GM21786 (cell line): Measurements from ENCODE around the gene XYLT1.
"Not testable (repeated sequence)": the region's sequence is repeated elsewhere in the genome, so short reads cannot be mapped to it uniquely, and the experiment has no call there.

Experiments used
- ATAC-seq: cut with Tn5 transposase; IDR thresholded peaks from one replicate; pipeline ENCODE4 v1.9.1; 2021; ENCODE audit not compliant: unreplicated experiment

Gene XYLT1

DNA sequence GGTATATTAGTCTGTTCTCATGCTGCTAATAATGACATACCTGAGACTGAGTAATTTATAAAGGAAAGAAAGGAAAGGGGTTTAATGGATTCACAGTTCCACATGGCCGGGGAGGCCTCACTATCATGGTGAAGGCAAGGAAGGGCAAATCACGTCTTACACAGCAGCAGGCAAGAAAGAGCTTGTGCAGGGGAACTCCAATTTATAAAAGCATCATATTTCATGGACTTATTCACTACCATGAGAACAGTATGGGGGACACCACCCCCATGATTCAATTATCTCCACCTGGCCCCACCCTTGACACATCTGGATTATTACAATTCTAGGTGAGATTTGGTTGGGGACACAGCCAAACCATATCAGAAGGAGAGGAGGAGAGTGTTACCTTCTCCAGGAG, 17.7 kb upstream of the XYLT1 start:
- no peak for ATAC-seq

DNA sequence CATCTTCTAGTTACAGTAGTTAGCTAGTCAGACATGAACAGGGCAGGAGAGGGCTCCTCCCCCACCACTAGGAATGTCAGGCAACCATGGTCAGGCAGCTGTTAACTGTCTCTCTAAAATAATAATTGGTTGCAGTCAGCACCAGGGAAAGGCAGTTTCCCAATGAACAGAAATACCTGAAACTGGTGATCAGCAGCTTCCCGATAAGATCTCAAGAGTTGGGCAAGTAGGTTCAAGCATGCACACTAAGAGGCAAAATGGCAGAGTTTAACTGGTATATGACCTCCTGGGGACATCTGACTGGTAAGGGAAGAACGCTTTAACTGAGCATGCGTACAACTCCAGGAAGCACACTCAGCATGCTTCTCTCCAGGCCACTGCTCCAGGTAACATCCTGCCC, 12.6 kb upstream of the XYLT1 start:
- no peak for ATAC-seq

GRCh38 chr16:17482341-17482740, 11.6 kb upstream of the XYLT1 start:
- not testable (repeated sequence) for ATAC-seq

DNA sequence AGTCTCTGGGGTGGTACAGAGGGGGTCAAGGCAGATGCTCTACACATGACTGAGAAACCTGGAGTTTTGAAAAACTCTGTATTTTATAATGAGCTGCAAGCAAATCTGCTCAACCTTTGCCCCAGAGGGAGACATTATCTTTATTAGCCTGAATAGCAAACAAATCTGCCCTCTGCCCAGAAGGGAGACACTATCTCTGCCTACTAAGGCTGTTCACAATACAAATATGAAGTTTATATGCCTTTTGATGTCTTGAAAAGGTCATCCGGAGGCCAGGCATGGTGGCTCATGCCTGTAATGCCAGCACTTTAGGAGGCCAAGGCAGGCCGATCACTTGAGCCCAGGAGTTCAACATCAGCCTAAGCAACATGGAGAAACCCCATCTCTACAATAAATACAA, 11.0 kb upstream of the XYLT1 start:
- ATAC-seq, result no peak

- not testable (repeated sequence) for ATAC-seq
These were observed 6.4 kb upstream of the XYLT1 start for GRCh38 chr16:17477260-17477545.

DNA sequence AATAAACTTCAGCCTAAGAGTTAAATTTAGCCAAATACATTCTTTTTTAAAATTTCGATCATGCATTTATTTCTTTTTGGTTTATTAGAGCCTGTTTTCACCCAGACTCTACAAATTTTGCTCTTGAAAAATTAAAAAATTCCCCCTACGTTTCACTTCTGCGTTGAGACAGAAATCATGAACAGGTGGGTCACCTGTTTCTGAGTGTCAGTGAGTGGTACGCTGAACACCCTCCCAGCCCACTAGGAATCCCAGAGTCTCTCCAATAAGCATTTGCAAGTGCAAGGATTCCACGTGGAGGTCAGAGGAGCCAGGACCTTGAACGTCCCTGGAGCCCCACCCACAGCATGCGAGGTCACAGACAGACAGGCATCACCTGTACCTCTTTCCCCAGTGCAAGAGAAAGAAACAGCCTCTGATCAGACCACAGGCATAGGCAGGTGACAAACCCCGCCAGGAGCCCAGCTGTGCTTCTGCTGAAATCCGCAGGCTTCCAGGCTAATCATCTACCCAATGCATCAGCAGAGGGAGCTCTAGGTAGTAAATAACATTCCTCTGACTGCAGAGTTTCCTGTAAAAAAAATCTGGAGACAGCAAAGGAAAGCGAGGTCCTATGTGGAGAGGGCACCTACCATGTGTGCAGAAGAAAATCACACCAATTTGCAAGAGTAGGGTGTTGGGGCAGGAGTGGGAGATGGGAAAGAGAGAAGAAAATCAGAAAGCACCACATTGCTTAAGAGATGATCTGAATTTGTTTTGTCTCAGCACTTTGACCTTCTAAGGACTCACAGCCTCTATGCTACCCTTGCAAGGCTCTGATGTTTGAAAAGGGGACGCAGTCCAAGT, 5.9 kb upstream of the XYLT1 start:
- no peak for ATAC-seq

- ATAC-seq, result no peak
These were observed 4.3 kb upstream of the XYLT1 start for GRCh38 chr16:17475104-17475503.

GRCh38 chr16:17474572-17474971, 3.8 kb upstream of the XYLT1 start:
- ATAC-seq, result no peak

DNA sequence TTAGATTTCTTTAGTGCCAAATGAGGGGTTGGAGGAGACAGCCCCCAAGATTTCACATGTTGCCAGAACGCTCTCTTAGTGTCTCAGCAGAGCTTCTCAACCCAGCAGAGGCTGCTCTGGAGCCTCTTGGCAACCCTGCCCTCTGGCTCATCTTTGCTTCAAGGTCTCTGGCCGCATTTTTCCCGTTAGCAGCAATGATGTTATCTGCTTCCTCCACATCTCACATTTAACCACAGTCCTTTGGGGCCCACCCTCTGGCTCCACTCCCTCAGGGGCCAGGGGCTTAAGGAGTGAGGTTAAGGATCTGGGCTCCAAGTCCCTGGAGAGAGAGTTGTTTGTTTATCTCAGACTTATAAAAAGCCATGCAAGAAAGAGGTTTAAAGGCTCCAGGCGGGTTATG, 3.3 kb upstream of the XYLT1 start:
- ATAC-seq, result no peak

GRCh38 chr16:17471719-17472461, 1.1 kb upstream of the XYLT1 start:
- ATAC-seq, result no peak

GRCh38 chr16:17470182-17470907, 415 bp downstream of the XYLT1 start:
- no peak for ATAC-seq

GRCh38 chr16:17469741-17470181, 999 bp downstream of the XYLT1 start:
- no peak for ATAC-seq

DNA sequence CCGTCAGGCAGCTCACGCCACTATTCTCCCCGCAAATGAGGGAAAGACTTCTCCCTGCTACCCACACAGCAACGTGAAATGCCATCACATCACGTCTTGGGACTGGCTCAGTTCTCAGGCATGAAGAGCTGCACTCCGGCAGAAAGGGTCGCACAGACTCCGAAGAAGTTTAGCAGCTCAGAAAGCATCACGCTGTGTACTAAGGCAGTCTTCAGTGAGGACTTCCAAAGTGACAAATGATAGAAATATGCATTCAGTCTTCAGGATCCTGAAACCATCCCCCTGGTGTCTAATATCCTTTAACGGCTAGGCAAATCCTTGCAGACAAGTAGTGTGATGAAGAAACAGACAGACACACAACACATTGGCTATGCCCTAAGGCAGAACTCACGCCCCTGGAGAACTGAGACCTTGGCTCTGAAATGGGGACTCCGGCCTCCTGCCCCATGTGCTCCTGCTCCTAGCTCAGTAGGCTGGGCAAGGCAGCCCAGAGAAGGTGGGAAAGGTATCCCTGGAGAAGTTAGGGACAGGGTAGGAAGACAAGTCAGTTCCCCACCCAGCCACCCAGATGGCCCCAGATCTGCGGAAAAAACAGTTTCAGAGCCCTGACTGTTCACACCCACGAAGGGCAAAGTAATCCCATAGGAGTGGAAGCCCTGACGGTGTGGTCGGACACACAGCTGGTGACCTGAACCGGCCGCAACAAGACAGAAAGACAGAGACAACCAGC, 1.6 kb downstream of the XYLT1 start:
- ATAC-seq, result no peak

DNA sequence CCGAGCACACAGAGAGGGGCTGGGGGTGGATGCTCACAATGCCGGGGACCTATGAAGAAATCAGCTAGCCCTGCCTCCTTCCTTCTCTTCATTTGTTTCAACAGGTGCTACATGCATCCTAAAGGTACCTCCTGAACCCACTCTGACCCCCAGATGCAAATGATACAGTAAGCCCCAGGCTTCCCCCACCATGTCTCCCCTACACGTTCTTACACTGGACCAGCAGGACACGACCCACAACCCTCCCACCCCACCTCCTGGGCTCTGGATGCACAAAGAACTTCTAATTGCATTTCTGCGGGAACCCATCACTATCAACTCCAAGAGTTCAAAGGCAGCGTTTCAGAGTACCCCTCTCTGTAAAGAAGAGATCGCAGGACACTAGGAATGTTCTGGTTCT, 2.1 kb downstream of the XYLT1 start:
- ATAC-seq, result no peak

- ATAC-seq, result no peak
These were observed 2.7 kb downstream of the XYLT1 start for GRCh38 chr16:17467923-17468540.

- no peak for ATAC-seq
These were observed 3.9 kb downstream of the XYLT1 start for GRCh38 chr16:17466876-17467275.

GRCh38 chr16:17465460-17465859, 5.3 kb downstream of the XYLT1 start:
- no peak for ATAC-seq

- ATAC-seq, result no peak
These were observed 7.4 kb downstream of the XYLT1 start for GRCh38 chr16:17463335-17463734.

DNA sequence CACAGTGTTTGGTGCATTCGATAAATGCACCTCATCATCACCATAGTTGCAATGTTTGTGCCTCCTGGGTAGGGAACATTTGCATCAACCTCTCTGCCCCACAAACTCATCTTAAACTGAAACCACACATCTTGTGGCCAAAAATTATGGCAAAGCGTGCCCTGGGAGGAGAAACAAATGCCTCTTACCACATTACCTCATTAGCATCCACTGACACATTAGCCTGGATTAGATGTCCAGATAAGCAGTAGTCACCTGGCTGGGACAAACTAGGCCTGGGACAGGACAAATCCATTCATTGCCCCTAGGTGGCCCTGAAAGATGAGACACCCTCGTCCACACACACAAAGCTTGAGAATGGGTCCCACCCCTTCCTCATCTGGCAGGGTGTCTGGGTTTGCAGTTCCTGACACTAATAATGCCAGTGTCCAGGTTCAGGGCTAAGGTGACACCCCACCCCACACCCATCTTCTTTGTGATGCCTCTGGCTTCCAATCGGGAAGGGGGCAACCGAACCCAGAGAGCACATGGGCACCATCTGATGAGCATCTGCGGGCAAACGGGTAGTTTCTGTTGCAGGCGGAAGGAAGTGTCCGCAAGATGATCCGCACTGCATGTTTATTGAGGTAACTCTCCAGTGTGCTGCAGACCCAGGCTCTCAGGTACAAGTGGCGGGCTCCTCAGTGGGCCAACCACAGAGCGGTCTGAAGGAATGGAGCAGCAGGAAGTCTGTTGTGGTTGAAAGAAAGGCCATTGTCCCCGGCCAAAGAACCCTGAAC, 8.6 kb downstream of the XYLT1 start:
- ATAC-seq, result no peak

DNA sequence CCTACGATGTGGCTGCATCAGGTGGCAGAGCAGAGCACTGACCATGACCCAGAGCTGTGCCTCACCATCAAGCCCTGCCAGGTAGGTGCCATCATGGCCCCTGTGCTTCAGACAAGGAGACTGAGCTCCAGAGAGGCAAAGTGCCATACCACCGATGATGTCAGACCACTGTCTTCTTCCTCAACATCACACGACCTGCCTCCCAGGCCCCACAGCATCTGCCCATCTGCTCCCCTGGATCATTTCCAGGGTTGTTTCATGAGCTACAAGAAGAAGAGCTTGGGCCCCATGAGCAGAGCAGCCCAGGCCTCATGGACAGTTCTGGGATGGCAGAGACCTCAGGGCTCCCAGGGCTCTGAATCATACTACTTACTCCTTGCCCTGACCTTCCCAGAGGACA, 9.9 kb downstream of the XYLT1 start:
- no peak for ATAC-seq
